ENCODE data around the gene PIP5K1B.

The PIP5K1B gene

GRCh38 chr9:68822596-68823165, 117.6 kb downstream of the PIP5K1B start:
- DNase-seq (ENCODE audit: low read depth) = no peak
- no peak overlapping the region for H3K4me3 ChIP-seq (ENCODE audit: control insufficient read depth, low read depth, low read length)
- TF ChIP-seq, protein P1, sequence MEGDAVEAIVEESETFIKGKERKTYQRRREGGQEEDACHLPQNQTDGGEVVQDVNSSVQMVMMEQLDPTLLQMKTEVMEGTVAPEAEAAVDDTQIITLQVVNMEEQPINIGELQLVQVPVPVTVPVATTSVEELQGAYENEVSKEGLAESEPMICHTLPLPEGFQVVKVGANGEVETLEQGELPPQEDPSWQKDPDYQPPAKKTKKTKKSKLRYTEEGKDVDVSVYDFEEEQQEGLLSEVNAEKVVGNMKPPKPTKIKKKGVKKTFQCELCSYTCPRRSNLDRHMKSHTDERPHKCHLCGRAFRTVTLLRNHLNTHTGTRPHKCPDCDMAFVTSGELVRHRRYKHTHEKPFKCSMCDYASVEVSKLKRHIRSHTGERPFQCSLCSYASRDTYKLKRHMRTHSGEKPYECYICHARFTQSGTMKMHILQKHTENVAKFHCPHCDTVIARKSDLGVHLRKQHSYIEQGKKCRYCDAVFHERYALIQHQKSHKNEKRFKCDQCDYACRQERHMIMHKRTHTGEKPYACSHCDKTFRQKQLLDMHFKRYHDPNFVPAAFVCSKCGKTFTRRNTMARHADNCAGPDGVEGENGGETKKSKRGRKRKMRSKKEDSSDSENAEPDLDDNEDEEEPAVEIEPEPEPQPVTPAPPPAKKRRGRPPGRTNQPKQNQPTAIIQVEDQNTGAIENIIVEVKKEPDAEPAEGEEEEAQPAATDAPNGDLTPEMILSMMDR (conservative IDR thresholded peaks at IDR 0.05; ENCODE audit: control insufficient read depth, insufficient read depth, low read depth, low read length) = no peak

GRCh38 chr9:68825762-68826472, 120.9 kb downstream of the PIP5K1B start:
- no peak for DNase-seq (ENCODE audit: low read depth)
- TF ChIP-seq, protein P1 (conservative IDR thresholded peaks at IDR 0.05; ENCODE audit: control insufficient read depth, insufficient read depth, low read depth, low read length) = no peak
- H3K4me3 ChIP-seq (ENCODE audit: control insufficient read depth, low read depth, low read length) = no peak overlapping the region

- TF ChIP-seq, protein P1 (conservative IDR thresholded peaks at IDR 0.05; ENCODE audit: control insufficient read depth, insufficient read depth, low read depth, low read length) = no peak
- H3K4me3 ChIP-seq (ENCODE audit: control insufficient read depth, low read depth, low read length) = no peak overlapping the region
- DNase-seq (ENCODE audit: low read depth) = no peak
Measured at GRCh38 chr9:68827837-68828744, 123.1 kb downstream of the PIP5K1B start.

GRCh38 chr9:68832101-68832500, 127.1 kb downstream of the PIP5K1B start:
- TF ChIP-seq, protein P1 (conservative IDR thresholded peaks at IDR 0.05; ENCODE audit: control insufficient read depth, insufficient read depth, low read depth, low read length) = no peak
- H3K4me3 ChIP-seq (ENCODE audit: control insufficient read depth, low read depth, low read length) = no peak overlapping the region
- no peak for DNase-seq (ENCODE audit: low read depth)

- TF ChIP-seq, protein P1 (conservative IDR thresholded peaks at IDR 0.05; ENCODE audit: control insufficient read depth, insufficient read depth, low read depth, low read length) = no peak
- H3K4me3 ChIP-seq (ENCODE audit: control insufficient read depth, low read depth, low read length) = no peak overlapping the region
- DNase-seq (ENCODE audit: low read depth) = no peak
Measured at GRCh38 chr9:68832861-68833518, 128.0 kb downstream of the PIP5K1B start.

GRCh38 chr9:68834931-68835520, 130.0 kb downstream of the PIP5K1B start:
- no peak for DNase-seq (ENCODE audit: low read depth)
- TF ChIP-seq, protein P1 (conservative IDR thresholded peaks at IDR 0.05; ENCODE audit: control insufficient read depth, insufficient read depth, low read depth, low read length) = no peak
- no peak overlapping the region for H3K4me3 ChIP-seq (ENCODE audit: control insufficient read depth, low read depth, low read length)

Data from fibroblast of mammary gland (primary cell).